HUES64 (cell line): ENCODE measurements around the gene EPS15.
"Not testable (repeated sequence)": the region's sequence is repeated elsewhere in the genome, so short reads cannot be mapped to it uniquely, and the experiment has no call there.

ENCODE experiments used
- H3K27ac ChIP-seq: 2 replicates; pipeline ENCODE4 v1.7.0; 2013; ENCODE audit warnings: low read depth, low read length, inconsistent platforms
- H3K27me3 ChIP-seq: 2 replicates; pipeline ENCODE4 v1.6.1; 2013; ENCODE audit warnings: mild to moderate bottlenecking, low read length; ENCODE audit not compliant: insufficient read depth
- H3K36me3 ChIP-seq: 2 replicates; pipeline ENCODE4 v1.6.1; 2013; ENCODE audit warnings: mild to moderate bottlenecking, low read length; ENCODE audit not compliant: insufficient read depth
- H3K4me1 ChIP-seq: 2 replicates; pipeline ENCODE4 v1.6.1; 2013; ENCODE audit warnings: mild to moderate bottlenecking, low read length, moderate library complexity; ENCODE audit not compliant: insufficient read depth
- H3K4me3 ChIP-seq: 2 replicates; pipeline ENCODE4 v1.5.1; 2013; ENCODE audit warnings: mild to moderate bottlenecking, low read length, moderate library complexity
- H3K9ac ChIP-seq: 2 replicates; pipeline ENCODE4 v1.6.1; 2013; ENCODE audit warnings: mild to moderate bottlenecking, low read depth, low read length
- H3K9me3 ChIP-seq: 2 replicates; pipeline ENCODE4 v1.6.1; 2013; ENCODE audit warnings: low read depth, low read length; ENCODE audit not compliant: insufficient read depth
- WGBS: fragments of 150-250, 120-280 bp; methylation state at CpG from one replicate; pipeline ENCODE4 v1.1.7; 2013; ENCODE audit warnings: missing lambda C conversion rate; 5-methylcytosine and 5-hydroxymethylcytosine counted together

EPS15 gene

GRCh38 chr1:51542158-51542953, 23.3 kb upstream of the EPS15 start:
- 88% methylated on average over 4 of the region's 4 CpGs for WGBS
- Histone ChIP-seq H3K9me3 (no peaks in the 10 kb centered on the region), H3K4me1 (peaks cover 3% of the 10 kb centered on the region; the same call in 1 of the 2 replicates), H3K27ac (no peak overlapping the region), H3K4me3 (no peak overlapping the region), H3K9ac (no peak overlapping the region), H3K36me3 (no peaks in the 10 kb centered on the region), H3K27me3 (no peaks in the 10 kb centered on the region)

- Histone ChIP-seq H3K9me3 (no peaks in the 10 kb centered on the region), H3K36me3 (no peaks in the 10 kb centered on the region), H3K27me3 (no peaks in the 10 kb centered on the region), H3K4me1 (peaks cover 3% of the 10 kb centered on the region; the same call in 1 of the 2 replicates), H3K4me3 (no peak overlapping the region), H3K27ac (no peak overlapping the region), H3K9ac (no peak overlapping the region)
- whole genome bisulfite sequencing, result 77% methylated on average over 2 of the region's 2 CpGs
These were observed 22.4 kb upstream of the EPS15 start for GRCh38 chr1:51541313-51542050.

- Histone ChIP-seq H3K36me3 (no peaks in the 10 kb centered on the region), H3K27me3 (no peaks in the 10 kb centered on the region), H3K4me1 (peaks cover 3% of the 10 kb centered on the region; the same call in 1 of the 2 replicates), H3K27ac (no peak overlapping the region), H3K4me3 (no peak overlapping the region), H3K9me3 (no peaks in the 10 kb centered on the region), H3K9ac (no peak overlapping the region)
- WGBS, result no CpG with 5 or more reads among the region's 1 CpG
These were observed 18.5 kb upstream of the EPS15 start for GRCh38 chr1:51537568-51537967.

- 43% methylated on average over 3 of the region's 3 CpGs for WGBS
- Histone ChIP-seq H3K27me3 (no peaks in the 10 kb centered on the region), H3K4me3 (no peak overlapping the region), H3K9ac (no peak overlapping the region), H3K27ac (no peak overlapping the region), H3K9me3 (no peaks in the 10 kb centered on the region), H3K36me3 (no peaks in the 10 kb centered on the region), H3K4me1 (peaks cover 3% of the 10 kb centered on the region; the same call in 1 of the 2 replicates)
These were observed 16.0 kb upstream of the EPS15 start for GRCh38 chr1:51535006-51535592.

GRCh38 chr1:51534447-51534846, 15.4 kb upstream of the EPS15 start:
- no peak overlapping the region for H3K27ac ChIP-seq

GRCh38 chr1:51532853-51533252, 13.8 kb upstream of the EPS15 start:
- 92% methylated on average over 1 of the region's 1 CpG for WGBS
- H3K36me3 ChIP-seq, result no peaks in the 10 kb centered on the region
- H3K9ac ChIP-seq, result no peak overlapping the region
- H3K9me3 ChIP-seq, result no peaks in the 10 kb centered on the region
- H3K4me3 ChIP-seq, result no peak overlapping the region
- H3K4me1 ChIP-seq, result no peaks in the 10 kb centered on the region
- no peaks in the 10 kb centered on the region for H3K27me3 ChIP-seq
- no peak overlapping the region for H3K27ac ChIP-seq

More at GRCh38 chr1:51534447-51534846, 15.4 kb upstream of the EPS15 start:
- WGBS, result 90% methylated on average over 3 of the region's 3 CpGs
- Histone ChIP-seq H3K4me3 (no peak overlapping the region), H3K36me3 (no peaks in the 10 kb centered on the region), H3K4me1 (peaks cover 3% of the 10 kb centered on the region; the same call in 1 of the 2 replicates), H3K9ac (no peak overlapping the region), H3K27me3 (no peaks in the 10 kb centered on the region), H3K9me3 (no peaks in the 10 kb centered on the region)

GRCh38 chr1:51530447-51530846, 11.4 kb upstream of the EPS15 start:
- H3K4me1 ChIP-seq, H3K9me3 ChIP-seq, H3K36me3 ChIP-seq, H3K9ac ChIP-seq, H3K27me3 ChIP-seq, H3K27ac ChIP-seq, H3K4me3 ChIP-seq: not testable (repeated sequence)
- whole genome bisulfite sequencing, result 94% methylated on average over 4 of the region's 4 CpGs

- no peak overlapping the region for H3K9ac ChIP-seq
- H3K36me3 ChIP-seq, result no peaks in the 10 kb centered on the region
- H3K4me3 ChIP-seq, result no peak overlapping the region
- no peaks in the 10 kb centered on the region for H3K27me3 ChIP-seq
- no peaks in the 10 kb centered on the region for H3K4me1 ChIP-seq
- H3K27ac ChIP-seq, result no peak overlapping the region
- H3K9me3 ChIP-seq, result no peaks in the 10 kb centered on the region
These were observed 8.1 kb upstream of the EPS15 start for GRCh38 chr1:51527144-51527543.

- no peaks in the 10 kb centered on the region for H3K9me3 ChIP-seq
These were observed 7.2 kb upstream of the EPS15 start for GRCh38 chr1:51526248-51526647.

GRCh38 chr1:51525295-51525694, 6.2 kb upstream of the EPS15 start:
- H3K4me3 ChIP-seq, result no peak overlapping the region

More at GRCh38 chr1:51526248-51526647, 7.2 kb upstream of the EPS15 start:
- WGBS, result 89% methylated on average over 3 of the region's 3 CpGs
- Histone ChIP-seq H3K27me3 (no peaks in the 10 kb centered on the region), H3K4me1 (no peaks in the 10 kb centered on the region), H3K36me3 (no peaks in the 10 kb centered on the region), H3K4me3 (no peak overlapping the region), H3K9ac (no peak overlapping the region), H3K27ac (no peak overlapping the region)

GRCh38 chr1:51524817-51525216, 5.8 kb upstream of the EPS15 start:
- no peak overlapping the region for H3K4me3 ChIP-seq
- no peak overlapping the region for H3K9ac ChIP-seq

More at GRCh38 chr1:51525295-51525694, 6.2 kb upstream of the EPS15 start:
- H3K4me1 ChIP-seq, result no peaks in the 10 kb centered on the region
- 99% methylated on average over 2 of the region's 2 CpGs for WGBS
- no peaks in the 10 kb centered on the region for H3K9me3 ChIP-seq
- no peaks in the 10 kb centered on the region for H3K27me3 ChIP-seq
- H3K27ac ChIP-seq, result no peak overlapping the region
- no peaks in the 10 kb centered on the region for H3K36me3 ChIP-seq
- no peak overlapping the region for H3K9ac ChIP-seq

More at GRCh38 chr1:51524817-51525216, 5.8 kb upstream of the EPS15 start:
- Histone ChIP-seq H3K27ac (no peak overlapping the region), H3K9me3 (no peaks in the 10 kb centered on the region), H3K36me3 (no peaks in the 10 kb centered on the region), H3K27me3 (no peaks in the 10 kb centered on the region), H3K4me1 (no peaks in the 10 kb centered on the region)
- WGBS, result 91% methylated on average over 1 of the region's 1 CpG
